ENCODE results near the gene FAM13A.

FAM13A gene

GRCh38 chr4:88702782-88703181, 354.2 kb downstream of the FAM13A start:
- no peak for DNase-seq

DNA sequence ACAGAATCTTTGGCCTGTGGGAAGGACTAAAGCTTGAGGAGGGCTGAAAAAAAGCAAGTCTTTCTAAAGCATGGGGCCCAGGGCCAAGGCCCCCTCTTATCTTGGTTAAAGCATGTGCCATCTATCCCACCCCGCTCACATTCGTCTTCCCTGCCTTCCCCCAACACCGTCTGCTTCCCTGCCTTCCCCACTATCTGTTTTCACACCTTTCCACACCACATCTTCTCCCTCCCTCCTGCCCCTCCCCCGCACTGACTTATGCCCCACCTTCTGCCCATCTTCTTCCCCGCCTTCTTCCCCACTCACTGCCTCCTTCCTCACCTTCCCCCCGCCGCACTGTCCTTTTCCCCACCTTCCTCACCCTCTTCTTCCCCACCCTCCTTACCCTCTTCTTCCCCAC, 358.5 kb downstream of the FAM13A start:
- no peak for DNase-seq

DNA sequence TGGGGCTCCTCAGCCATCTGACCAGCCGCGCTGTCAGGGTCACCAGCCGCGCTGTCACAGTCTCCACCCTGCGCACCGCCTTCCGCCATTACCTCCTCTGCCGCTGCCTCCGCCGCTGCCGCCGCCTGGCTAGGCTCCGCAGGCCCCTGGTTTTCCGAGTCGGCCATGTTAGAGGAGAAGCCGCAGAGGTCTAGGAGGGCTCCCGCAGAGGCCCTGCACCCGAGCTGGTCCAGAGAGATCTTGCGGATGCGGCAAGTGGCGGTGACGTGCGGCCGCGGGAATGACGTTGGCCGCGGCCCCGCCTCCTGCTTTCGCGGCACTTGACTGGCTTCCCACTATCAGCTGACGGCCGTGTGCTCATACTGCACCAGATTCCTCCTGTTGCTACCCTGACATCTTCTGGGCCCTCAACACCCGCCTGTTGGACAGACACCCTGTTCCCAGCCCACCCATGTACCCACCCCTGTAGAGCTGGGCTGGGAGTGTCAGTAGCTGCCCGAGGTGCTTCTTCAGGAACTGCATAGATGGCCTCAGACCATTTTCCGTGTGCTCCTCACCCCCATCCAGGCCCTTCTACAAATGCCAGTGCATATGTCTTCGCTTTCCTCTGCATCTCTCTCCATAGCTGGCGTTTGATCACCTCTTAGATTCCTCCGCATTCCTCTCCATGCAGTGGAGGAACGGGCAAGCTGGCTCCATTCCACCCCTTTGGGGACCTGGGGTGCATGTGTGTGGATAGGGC, 359.2 kb downstream of the FAM13A start, which contains the start of gene NAP1L5:
NAP1L5 (minus strand) TSS at position 242 of the 742 bp plus-strand sequence; CDS start at position 167, 75 bp downstream.
- DNase-seq, result peak; percentile 87

- no peak for DNase-seq
Observed at GRCh38 chr4:88697141-88697540, 359.8 kb downstream of the FAM13A start.

GRCh38 chr4:88696630-88697029, 360.4 kb downstream of the FAM13A start:
- DNase-seq, result no peak

DNA sequence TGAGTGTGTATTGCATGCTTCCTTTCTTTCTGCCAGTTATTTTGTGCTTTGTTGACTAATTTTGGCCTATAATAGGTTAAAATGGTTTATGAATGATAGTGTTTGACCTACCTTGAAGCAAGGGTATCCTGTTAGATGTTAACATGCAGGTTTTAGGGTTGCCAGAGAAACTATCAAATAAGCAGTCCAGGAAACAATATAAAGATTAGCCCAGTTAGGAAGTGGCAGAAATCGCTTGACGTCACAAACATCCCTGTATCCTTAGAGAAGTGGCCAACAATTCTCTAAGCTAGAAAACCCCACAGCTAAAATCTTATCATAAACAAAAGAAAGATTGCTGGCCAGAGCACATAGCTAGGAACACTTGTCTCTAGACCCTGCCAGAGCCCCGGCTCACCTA, 363.2 kb downstream of the FAM13A start:
- no peak for DNase-seq

DNA sequence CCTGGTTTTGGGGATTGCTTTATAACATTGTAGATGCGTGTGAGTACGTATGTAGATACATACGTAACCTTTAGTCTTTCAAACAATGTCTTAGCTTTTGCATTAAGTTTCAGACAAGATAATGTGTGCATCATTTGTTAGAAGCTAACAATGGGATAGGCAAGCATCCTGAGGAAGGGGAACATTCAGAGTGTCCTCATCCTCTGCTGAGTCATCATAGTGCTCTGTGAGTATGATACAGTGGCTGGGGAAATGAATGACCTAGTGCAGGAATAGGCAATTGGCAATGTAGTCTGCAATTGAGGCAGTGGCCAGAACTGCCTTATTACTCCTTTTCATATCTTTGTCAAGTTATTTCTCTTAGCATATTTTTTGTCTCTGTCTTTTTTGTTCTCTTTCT, 366.6 kb downstream of the FAM13A start:
- no peak for DNase-seq

- no peak for DNase-seq
Observed at GRCh38 chr4:88681209-88681608, 375.8 kb downstream of the FAM13A start.

Measured in activated effector memory CD4-positive, alpha-beta T cell treated with anti-CD3 and anti-CD28 coated beads, Interleukin-2, amount 50 U/mL, for 16 hours (primary cell).